Neutrophil (primary cell): ENCODE results near the gene PIP4K2A.

ENCODE experiments used
- H3K27ac ChIP-seq: fragments of 200-600 bp; sonication (generic); 2 replicates; pipeline ENCODE4 v1.5.1; 2016; ENCODE audit warnings: mild to moderate bottlenecking, moderate library complexity
- H3K27me3 ChIP-seq: fragments of 200-600 bp; sonication (generic); 2 replicates; pipeline ENCODE4 v1.6.0; 2016; ENCODE audit warnings: mild to moderate bottlenecking
- H3K36me3 ChIP-seq: fragments of 200-600 bp; sonication (generic); 2 replicates; pipeline ENCODE4 v1.5.1; 2017
- H3K4me1 ChIP-seq, 2 experiments: fragments of 200-600 bp in 1 of 2; sonication (generic) in 1 of 2; 1 replicate in 1 of 2; 2 replicates in 1 of 2; pipeline versions ENCODE4 v1.5.1 to v1.6.1; 2013 to 2016; ENCODE audit warnings: low read depth in 1 of 2, low read length in 1 of 2, mild to moderate bottlenecking in 1 of 2, moderate library complexity in 1 of 2; ENCODE audit not compliant: control insufficient read depth in 1 of 2, insufficient read depth in 1 of 2
- H3K4me3 ChIP-seq, 2 experiments: fragments of 200-600 bp in 1 of 2; sonication (generic) in 1 of 2; 1 replicate in 1 of 2; 2 replicates in 1 of 2; pipeline ENCODE4 v1.5.1; 2013 to 2016; ENCODE audit warnings: low read depth in 1 of 2, low read length in 1 of 2, mild to moderate bottlenecking in 1 of 2, moderate library complexity in 1 of 2
- H3K9me3 ChIP-seq: fragments of 200-600 bp; sonication (generic); 2 replicates; pipeline ENCODE4 v1.5.1; 2016
- TF ChIP-seq, protein P1 (sequence below): fragments of 200-600 bp; sonication (generic); IDR thresholded peaks from 2 replicates; pipeline ENCODE4 v1.5.1; 2016; ENCODE audit warnings: antibody characterized with exemption

Gene PIP4K2A

DNA sequence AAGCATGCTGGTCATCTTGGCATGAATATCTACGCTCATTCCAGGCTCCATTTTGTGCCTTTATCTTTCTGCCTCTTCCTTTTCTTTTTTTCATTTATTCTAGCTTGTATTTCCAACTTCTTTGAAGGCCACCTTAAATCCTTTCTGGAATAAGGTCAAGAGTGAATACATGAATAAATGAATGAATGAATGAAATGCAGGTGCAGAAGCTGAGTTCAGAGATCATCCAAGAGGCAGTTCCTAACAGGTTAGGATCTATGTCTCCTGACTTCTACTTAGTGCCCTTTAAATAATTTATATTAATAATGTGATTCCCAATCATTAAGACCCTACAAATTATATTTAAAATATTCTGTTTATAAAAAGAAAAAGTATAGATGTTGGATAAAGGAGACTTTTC, 125.9 kb downstream of the PIP4K2A start:
- H3K36me3 ChIP-seq = peaks cover 42% of the 10 kb centered on the region

DNA sequence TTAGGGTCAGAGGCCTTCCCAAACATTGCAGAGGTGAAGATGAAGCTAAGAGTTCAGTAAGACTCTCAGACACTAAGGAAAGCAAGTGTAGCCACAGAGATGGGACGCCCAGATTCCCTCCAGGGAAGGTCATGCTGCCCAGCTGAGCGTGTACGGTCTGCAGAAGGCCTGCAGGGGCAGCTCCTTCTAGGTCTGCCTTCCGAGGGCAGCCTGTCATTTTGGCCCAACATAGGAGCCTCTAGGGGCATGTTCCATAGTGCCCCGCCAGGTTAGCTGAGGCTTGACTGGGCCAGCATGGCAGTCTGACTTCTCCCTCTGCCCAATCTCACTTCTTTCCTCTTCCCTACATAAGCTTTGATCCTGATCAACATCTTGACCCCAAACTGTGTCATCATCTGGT, 130.7 kb downstream of the PIP4K2A start:
- no peak overlapping the region for H3K4me3 ChIP-seq
- H3K27ac ChIP-seq = peak overlapping the region; percentile 33
- peaks cover 27% of the 10 kb centered on the region for H3K36me3 ChIP-seq
- peaks cover 15 to 18% of the 10 kb centered on the region in 2 experiments for H3K4me1 ChIP-seq
- H3K9me3 ChIP-seq = no peaks in the 10 kb centered on the region
- H3K27me3 ChIP-seq = no peaks in the 10 kb centered on the region
- TF ChIP-seq, protein P1, sequence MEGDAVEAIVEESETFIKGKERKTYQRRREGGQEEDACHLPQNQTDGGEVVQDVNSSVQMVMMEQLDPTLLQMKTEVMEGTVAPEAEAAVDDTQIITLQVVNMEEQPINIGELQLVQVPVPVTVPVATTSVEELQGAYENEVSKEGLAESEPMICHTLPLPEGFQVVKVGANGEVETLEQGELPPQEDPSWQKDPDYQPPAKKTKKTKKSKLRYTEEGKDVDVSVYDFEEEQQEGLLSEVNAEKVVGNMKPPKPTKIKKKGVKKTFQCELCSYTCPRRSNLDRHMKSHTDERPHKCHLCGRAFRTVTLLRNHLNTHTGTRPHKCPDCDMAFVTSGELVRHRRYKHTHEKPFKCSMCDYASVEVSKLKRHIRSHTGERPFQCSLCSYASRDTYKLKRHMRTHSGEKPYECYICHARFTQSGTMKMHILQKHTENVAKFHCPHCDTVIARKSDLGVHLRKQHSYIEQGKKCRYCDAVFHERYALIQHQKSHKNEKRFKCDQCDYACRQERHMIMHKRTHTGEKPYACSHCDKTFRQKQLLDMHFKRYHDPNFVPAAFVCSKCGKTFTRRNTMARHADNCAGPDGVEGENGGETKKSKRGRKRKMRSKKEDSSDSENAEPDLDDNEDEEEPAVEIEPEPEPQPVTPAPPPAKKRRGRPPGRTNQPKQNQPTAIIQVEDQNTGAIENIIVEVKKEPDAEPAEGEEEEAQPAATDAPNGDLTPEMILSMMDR = no peak

More for the DNA sequence above, 125.9 kb downstream of the PIP4K2A start:
- H3K4me1 ChIP-seq = no peaks in the 10 kb centered on the region
- no peaks in the 10 kb centered on the region for H3K9me3 ChIP-seq
- TF ChIP-seq, protein P1 = no peak
- no peak overlapping the region for H3K4me3 ChIP-seq
- H3K27me3 ChIP-seq = no peaks in the 10 kb centered on the region
- H3K27ac ChIP-seq = no peak overlapping the region

DNA sequence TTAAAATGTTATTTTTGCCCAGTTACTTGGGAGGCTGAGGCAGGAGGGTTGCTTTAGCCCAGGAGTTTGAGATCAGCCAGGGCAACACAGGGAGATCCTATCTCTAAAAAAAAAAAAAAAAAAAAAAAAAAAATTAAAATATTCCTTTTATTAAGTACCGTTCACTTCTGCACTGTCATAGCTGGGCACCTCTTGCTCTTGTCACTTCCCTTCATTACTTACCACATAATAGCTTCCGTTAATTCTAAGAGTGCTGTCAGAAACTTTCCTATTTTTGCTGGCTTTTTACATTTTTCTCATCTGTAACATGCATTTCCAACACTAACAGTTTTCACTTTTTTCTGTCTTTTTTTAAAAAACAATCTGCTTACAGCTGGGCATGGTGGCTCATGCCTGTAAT, 132.9 kb downstream of the PIP4K2A start:
- peak overlapping the region in 1 of 2 experiments; percentile 25 for H3K4me3 ChIP-seq
- no peaks in the 10 kb centered on the region for H3K27me3 ChIP-seq
- H3K27ac ChIP-seq = peak overlapping the region; percentile 79
- H3K36me3 ChIP-seq = peaks cover 23% of the 10 kb centered on the region
- H3K9me3 ChIP-seq = no peaks in the 10 kb centered on the region
- H3K4me1 ChIP-seq = peaks cover 15 to 18% of the 10 kb centered on the region in 2 experiments
- TF ChIP-seq, protein P1 = no peak

DNA sequence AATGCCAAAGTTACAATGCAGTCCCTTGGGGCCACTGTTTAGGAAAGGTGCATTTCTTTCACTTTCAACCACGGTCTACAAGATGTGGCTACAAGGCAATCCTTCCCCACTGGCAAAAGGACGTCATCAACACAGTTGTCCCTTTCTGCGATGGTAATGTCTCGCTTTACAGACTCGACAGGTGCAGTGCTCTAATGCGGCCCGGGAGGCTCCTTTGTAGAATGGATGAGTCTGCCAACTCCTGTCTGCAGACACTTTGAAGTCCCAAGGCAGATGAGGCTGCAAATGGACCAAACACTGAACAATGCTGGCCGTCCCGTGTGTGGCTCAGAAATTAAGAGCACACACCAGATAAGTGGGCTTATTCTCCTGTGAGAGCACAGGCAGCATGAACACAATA, 133.7 kb downstream of the PIP4K2A start:
- TF ChIP-seq, protein P1 = no peak
- Histone ChIP-seq H3K9me3 (no peaks in the 10 kb centered on the region), H3K4me1 (peaks cover 15 to 18% of the 10 kb centered on the region in 2 experiments), H3K27me3 (no peaks in the 10 kb centered on the region), H3K27ac (peak overlapping the region; percentile 79), H3K36me3 (peaks cover 28% of the 10 kb centered on the region), H3K4me3 (no peak overlapping the region)

DNA sequence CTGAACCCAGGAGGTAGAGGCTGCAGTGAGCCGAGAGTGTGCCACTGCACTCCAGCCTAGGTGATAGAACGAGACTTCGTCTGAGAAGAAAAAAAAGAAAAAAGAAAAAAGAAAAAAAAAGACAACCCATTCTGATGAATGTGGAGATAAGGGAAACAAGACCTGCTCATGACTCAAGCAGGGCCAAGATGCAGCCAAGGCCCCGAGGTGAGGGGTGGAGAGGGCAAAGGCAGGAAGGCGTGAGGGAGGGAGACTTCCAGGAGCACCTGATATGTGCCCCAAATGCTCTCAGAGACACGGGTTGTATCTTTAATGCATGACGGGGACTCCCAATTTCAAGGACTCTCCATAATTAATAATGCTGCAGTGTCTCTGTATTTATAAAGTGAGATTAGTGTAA, 134.6 kb downstream of the PIP4K2A start:
- peaks cover 35% of the 10 kb centered on the region for H3K36me3 ChIP-seq
- H3K4me1 ChIP-seq = peaks cover 15 to 18% of the 10 kb centered on the region in 2 experiments
- TF ChIP-seq, protein P1 = no peak
- no peaks in the 10 kb centered on the region for H3K9me3 ChIP-seq
- no peak overlapping the region for H3K27ac ChIP-seq
- H3K4me3 ChIP-seq = no peak overlapping the region
- no peaks in the 10 kb centered on the region for H3K27me3 ChIP-seq
